Tibial artery (tissue), 4 donors: ENCODE data around the gene C2orf42.
"Not testable (repeated sequence)": the region's sequence is repeated elsewhere in the genome, so short reads cannot be mapped to it uniquely, and the experiment has no call there.

Experiments used
- DNase-seq, 2 donors: peaks; one replicate each; pipeline ENCODE4 v3.0.0-alpha.2; 2019
- H3K27ac ChIP-seq, 2 donors: fragments of 200-600 bp; sonication (generic) in 1 of 2; 1 replicate in 1 of 2; 2 replicates in 1 of 2; pipeline ENCODE4 v1.5.1; 2018 to 2019; ENCODE audit warnings: mild to moderate bottlenecking in 1 of 2
- H3K27me3 ChIP-seq, 2 donors: fragments of 200-600 bp; sonication (generic) in 1 of 2; one replicate each; pipeline versions ENCODE4 v1.5.1 to v1.6.0; 2016 to 2019
- H3K36me3 ChIP-seq, 3 donors: fragments of 200-600 bp; sonication (generic) in 2 of 3; one replicate each; pipeline ENCODE4 v1.5.1; 2016 to 2019; ENCODE audit warnings: mild to moderate bottlenecking in 2 of 3
- H3K4me1 ChIP-seq, 4 donors: fragments of 200-600 bp; sonication (generic) in 2 of 4; 1 replicate in 3 of 4; 2 replicates in 1 of 4; pipeline ENCODE4 v1.5.1; 2016 to 2019
- H3K4me3 ChIP-seq, 2 donors: fragments of 200-600 bp; sonication (generic) in 1 of 2; 1 replicate in 1 of 2; 2 replicates in 1 of 2; pipeline ENCODE4 v1.5.1; 2018 to 2019; ENCODE audit warnings: mild to moderate bottlenecking in 2 of 2
- H3K9me3 ChIP-seq, 3 donors: fragments of 200-600 bp; sonication (generic) in 1 of 3; one replicate each; pipeline ENCODE4 v1.5.1; 2016 to 2019
- intact Hi-C: fragments of 100-400 bp; cut with DNase I; formaldehyde crosslinking; loops from one replicate; pipeline ENCODE4 v1.15.0; 2023; ENCODE audit warnings: low total_unique reads
- TF ChIP-seq, protein P1 (sequence below), 2 experiments: fragments of 200-600 bp in 1 of 2; fragments of 450-650 bp in 1 of 2; IDR thresholded peaks; one replicate each; pipeline ENCODE4 v1.5.1; 2017 to 2019; ENCODE audit warnings: antibody characterized with exemption in 2 of 2, mild to moderate bottlenecking in 1 of 2, moderate library complexity in 1 of 2

The C2orf42 gene

GRCh38 chr2:70141212-70141901 is 49.5 kb downstream of the C2orf42 start:
- peak; percentile 61 to 77 for DNase-seq
- H3K27me3 ChIP-seq: no peaks in the 10 kb centered on the region
- TF ChIP-seq, protein P1, sequence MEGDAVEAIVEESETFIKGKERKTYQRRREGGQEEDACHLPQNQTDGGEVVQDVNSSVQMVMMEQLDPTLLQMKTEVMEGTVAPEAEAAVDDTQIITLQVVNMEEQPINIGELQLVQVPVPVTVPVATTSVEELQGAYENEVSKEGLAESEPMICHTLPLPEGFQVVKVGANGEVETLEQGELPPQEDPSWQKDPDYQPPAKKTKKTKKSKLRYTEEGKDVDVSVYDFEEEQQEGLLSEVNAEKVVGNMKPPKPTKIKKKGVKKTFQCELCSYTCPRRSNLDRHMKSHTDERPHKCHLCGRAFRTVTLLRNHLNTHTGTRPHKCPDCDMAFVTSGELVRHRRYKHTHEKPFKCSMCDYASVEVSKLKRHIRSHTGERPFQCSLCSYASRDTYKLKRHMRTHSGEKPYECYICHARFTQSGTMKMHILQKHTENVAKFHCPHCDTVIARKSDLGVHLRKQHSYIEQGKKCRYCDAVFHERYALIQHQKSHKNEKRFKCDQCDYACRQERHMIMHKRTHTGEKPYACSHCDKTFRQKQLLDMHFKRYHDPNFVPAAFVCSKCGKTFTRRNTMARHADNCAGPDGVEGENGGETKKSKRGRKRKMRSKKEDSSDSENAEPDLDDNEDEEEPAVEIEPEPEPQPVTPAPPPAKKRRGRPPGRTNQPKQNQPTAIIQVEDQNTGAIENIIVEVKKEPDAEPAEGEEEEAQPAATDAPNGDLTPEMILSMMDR (IDR thresholded peaks at IDR 0.05): peak in 1 of 2 experiments; percentile 21
- intact Hi-C loops: loop anchor here (5.0 kb wide), 1 partner anchor 224 kb away; the partner anchor contains the start of gene MXD1
- H3K36me3 ChIP-seq: no peaks in the 10 kb centered on the region
- peak overlapping the region; percentile 99 to 100 for H3K27ac ChIP-seq
- H3K4me3 ChIP-seq: peak overlapping the region; percentile 73 to 92
- no peaks in the 10 kb centered on the region for H3K9me3 ChIP-seq
- H3K4me1 ChIP-seq: peaks cover 0 to 29% (median 19%) of the 10 kb centered on the region in 4 donors

- Histone ChIP-seq H3K9me3 (no peaks in the 10 kb centered on the region), H3K4me1 (peaks cover 0 to 35% (median 24%) of the 10 kb centered on the region in 4 donors), H3K27me3 (no peaks in the 10 kb centered on the region), H3K4me3 (no peak overlapping the region), H3K36me3 (no peaks in the 10 kb centered on the region), H3K27ac (peak overlapping the region; percentile 99 to 100)
- no peak for DNase-seq
- TF ChIP-seq, protein P1 (IDR thresholded peaks at IDR 0.05): no peak
- intact Hi-C loops: loop anchor here (5.0 kb wide), 1 partner anchor 224 kb away; the partner anchor contains the start of gene MXD1
These were observed 50.0 kb downstream of the C2orf42 start for GRCh38 chr2:70140791-70141211.

- intact Hi-C loops: not testable (repeated sequence)
- H3K4me1 ChIP-seq: peaks cover 0 to 57% (median 43%) of the 10 kb centered on the region in 4 donors
- H3K27ac ChIP-seq: peak overlapping the region; percentile 87 to 90
These were observed 56.4 kb downstream of the C2orf42 start for GRCh38 chr2:70134323-70134983.

DNA sequence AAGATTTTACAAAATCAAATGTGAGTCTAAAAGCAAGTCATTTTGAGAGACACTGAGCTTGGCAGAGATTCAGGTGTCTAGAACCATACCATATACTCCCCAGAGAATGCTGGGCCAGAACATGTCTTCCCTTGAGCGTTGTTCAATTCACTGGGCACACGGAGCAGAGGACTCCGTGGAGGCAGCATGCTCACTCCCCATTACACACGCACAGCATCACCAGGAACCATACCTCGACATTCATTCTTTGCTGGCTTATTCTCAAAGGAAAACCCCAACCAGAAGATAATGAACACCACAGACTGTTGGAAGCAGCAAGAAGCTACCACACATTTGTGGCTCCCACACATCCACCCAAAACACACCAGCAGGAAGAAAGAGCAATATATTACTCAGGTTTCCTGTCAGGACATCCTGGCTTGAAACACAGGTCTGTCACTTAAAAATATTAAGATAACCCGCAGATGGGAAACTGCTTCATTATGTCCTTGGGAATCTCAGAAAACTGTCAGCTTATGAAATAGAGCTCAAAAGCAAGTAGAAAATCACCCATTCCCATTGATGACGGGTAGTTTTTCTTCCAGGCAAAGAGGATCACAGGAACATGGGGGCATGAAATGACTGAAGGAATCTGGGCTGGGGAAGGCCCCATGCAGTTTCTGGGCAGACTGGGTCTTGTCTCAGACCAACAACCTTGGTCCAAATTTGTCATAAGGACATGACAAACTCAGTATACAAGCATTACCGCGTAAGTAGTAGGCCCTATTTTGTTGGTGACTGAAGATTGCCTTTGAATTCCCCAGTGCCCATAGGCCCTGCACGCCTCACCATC is 57.1 kb downstream of the C2orf42 start:
- no peak overlapping the region for H3K4me3 ChIP-seq
- intact Hi-C loops: no loop called here

More at GRCh38 chr2:70134323-70134983, 56.4 kb downstream of the C2orf42 start:
- not testable (repeated sequence) for H3K4me3 ChIP-seq, H3K9me3 ChIP-seq, DNase-seq, H3K27me3 ChIP-seq, H3K36me3 ChIP-seq

GRCh38 chr2:70133127-70133452 is 57.7 kb downstream of the C2orf42 start:
- H3K27me3 ChIP-seq: no peaks in the 10 kb centered on the region
- H3K4me3 ChIP-seq: peak overlapping the region; percentile 45 to 53
- H3K27ac ChIP-seq: peak overlapping the region; percentile 87 to 90
- H3K36me3 ChIP-seq: no peaks in the 10 kb centered on the region
- intact Hi-C loops: no loop called here
- no peak for DNase-seq
- H3K4me1 ChIP-seq: peaks cover 0 to 57% (median 43%) of the 10 kb centered on the region in 4 donors
- TF ChIP-seq, protein P1 (IDR thresholded peaks at IDR 0.05): no peak
- no peaks in the 10 kb centered on the region for H3K9me3 ChIP-seq

More for the DNA sequence above, 57.1 kb downstream of the C2orf42 start:
- Histone ChIP-seq H3K27me3 (no peaks in the 10 kb centered on the region), H3K36me3 (no peaks in the 10 kb centered on the region), H3K9me3 (no peaks in the 10 kb centered on the region), H3K4me1 (peaks cover 0 to 57% (median 43%) of the 10 kb centered on the region in 4 donors), H3K27ac (peak overlapping the region; percentile 87 to 90)
- TF ChIP-seq, protein P1 (IDR thresholded peaks at IDR 0.05): no peak
- no peak for DNase-seq
